Stimulated activated CD4-positive, alpha-beta T cell treated with anti-CD3 and anti-CD28 coated beads, Interleukin-15, amount 100 ng/mL, for 48 hours (primary cell): ENCODE results near the gene RRP12.
"Not testable (repeated sequence)": the region's sequence is repeated elsewhere in the genome, so short reads cannot be mapped to it uniquely, and the experiment has no call there.

ENCODE experiments used
- DNase-seq, 2 donors: peaks; one replicate each; pipeline ENCODE4 v3.0.0-alpha.2; 2020; ENCODE audit warnings: low read depth in 2 of 2

The RRP12 gene

DNA sequence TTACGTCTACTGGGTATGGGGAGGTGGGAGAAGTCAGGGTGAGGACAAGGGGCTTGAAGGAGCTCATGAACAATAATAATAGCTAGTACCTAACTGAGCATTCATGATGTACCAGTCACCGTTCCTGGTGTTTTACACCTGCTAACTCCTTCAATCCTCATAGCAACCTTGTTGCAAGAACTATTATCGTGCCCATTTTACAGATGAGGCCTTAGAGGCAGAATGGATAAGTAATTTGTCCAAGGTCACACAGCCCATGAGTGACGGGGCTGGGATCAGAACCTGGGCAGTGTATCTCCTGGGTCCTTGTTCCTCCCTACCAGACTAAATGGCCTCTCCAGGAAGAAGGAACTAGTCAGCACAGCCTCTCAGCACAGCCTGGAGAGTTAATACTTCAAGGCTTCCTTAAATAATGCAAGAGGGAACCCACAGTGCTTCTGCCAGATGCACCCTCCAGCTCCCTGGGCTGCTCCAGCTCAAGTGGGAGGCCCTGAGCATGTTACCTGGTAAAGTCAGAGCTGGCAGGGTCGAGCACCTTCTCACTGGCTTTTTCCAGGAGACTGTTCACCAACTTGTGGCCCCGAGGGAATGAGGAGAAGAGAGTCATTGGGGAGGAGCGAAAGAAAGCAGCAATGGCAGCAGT, 28.8 kb downstream of the RRP12 start:
- DNase-seq: no peak

DNA sequence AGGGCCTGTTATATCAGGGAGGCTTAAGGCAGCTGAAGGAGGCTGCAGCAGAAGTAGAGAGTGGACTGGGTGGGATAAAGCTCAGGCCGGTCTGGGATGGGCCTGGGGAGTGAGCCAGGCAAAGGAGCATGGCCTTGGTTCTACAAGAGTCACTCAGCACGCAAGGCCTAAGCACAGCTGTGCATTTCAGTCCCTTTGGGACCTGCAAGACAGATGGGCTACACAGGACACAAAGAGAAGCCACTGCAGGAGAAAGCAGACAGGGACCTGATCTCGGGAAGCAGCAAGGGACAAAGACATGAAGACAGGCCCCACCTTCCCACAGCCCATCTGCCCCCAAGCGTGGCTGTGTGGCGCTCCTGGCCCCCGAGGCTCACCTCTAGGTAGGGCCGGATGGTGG, 29.4 kb downstream of the RRP12 start:
- DNase-seq: no peak

DNA sequence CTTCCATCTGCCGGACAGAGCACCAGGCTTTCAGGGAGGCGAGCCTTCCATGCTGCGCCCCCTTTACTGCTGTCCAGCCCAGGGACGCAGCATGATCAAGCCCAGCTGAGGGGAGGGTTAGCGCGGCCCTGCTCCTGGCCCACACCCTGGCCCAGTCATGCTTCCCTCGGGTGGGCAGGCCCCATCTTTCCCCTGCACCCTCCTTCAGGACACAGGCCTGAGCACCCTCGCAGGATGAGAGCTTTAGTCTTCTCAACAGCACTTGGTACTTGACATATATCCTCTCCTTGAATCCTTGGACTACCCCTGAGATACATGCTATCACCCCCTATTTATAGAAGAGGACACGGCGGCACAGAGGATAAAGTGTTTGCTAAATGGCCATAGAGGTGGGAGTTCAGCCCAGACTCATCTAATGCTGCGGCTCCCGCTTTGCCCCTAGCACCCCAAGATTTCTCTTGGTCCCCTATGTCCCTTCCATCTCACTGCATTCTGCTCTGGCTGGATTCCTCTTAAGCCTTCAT, 34.0 kb downstream of the RRP12 start:
- no peak for DNase-seq

DNA sequence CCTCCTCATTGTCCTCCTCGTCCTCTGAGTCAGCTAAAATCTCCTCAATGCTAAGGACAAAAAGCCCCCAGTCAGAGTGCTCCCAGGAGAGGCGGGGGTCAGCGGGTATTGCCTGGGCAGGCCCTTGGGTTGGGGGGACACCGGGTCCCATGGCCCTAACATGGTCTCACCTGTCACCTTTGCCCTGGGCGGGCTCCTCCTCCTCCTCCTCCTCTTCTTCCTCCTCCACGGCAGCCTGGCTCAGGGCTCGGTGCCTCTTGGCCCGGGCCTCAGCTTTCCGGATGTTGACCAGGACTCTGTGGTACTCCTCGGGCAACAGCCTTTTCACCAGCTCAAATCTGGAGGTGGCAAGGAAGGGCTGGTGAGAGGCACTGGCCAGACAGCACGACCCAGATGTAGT, 34.6 kb downstream of the RRP12 start:
- no peak for DNase-seq

DNA sequence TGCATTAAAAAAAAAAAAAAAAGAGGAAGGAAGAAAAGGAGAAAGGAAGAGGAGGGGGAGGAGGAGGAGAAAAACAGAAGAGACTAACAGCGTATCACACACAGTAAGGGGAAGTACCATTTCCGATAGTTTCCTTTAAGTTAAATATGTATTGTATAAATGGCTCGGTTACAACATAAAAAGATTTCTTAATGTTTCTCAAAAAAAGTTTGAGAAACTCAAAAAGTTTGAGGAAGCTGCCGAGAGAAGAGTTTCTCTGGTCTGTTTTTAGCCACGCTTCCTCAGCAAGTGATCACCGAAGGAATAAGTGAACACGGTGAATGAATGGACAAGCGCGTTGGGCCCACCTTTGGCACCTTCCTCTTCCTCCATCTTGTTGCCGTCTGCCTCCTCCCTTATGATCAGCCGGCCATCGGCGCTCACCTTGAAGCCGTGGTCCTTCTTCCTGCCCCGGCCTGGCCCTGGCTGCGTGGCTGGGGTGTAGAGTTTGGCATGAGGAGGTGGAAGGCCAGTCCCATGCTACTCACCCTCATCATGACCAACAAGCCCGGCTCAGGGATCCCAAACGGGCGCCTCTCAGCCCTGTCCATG, 35.3 kb downstream of the RRP12 start:
- no peak for DNase-seq

DNA sequence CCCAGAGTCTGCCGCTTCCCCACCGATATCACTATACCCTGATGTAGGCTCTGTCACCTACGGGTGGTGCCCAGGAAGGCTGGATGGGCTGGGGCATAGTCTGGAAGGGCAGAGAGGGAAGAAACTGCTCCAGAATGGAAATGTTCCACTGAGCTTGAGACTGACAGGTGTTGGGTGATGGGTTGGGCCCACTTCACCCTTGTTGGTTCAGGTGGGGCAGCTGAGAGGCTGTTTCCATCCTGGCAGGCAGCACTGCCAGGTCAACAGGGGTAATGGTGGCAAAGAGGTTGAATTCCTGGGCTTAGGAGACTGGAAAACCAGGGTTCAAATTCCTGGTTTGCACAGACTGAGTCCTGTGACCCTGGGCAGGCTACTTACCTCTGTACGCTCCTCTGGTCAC, 38.1 kb downstream of the RRP12 start:
- no peak for DNase-seq

DNA sequence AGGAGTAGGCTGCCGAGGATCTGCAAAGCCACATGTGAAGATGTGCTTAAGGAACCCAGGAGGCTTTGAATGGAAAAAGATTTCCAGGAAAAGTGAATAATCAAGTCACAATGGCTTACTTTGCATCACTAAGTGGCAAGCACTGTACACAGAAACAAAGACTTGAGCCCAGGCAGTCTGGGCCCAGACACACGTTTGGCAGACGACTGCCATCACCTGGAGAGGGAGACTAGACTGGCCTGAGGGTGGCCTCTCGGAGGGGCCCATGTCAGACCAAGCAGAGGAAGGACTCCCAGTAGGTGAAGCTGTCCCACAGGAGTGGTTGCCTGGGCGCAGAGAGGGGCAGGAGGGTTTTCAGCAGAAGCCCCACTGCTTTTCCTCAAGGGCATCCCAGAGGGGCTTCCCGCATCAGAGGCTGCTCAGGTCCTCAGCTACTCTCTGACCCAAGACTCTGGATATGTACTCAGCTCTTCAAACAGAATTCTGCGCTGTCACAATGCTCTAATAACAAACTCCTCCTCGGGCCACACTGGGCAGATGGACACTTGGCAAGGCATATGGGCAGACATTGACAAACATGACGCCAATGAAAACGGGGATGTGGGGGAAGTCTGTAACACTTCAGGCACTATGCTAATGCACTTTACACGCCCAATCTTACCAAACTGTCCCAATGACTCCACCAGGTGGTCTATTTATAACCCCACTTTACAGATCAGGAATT, 38.7 kb downstream of the RRP12 start:
- no peak for DNase-seq

DNA sequence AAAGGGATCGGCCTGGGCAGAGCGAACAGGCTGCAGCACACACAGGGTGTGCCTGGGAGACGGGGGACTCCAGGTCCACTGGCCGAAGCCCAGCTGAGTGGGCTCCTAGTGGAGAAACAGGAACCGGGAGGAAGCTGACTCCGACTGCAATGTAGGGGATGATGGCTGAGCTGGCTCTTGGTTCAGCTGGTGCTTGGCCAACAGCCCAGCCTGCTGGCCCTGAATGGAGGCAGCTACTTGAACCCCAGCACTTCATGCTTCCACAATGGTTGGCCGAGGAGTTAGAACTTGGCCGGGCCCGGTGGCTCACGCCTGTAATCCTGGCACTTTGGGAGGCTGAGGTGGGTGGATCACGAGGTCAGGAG, 39.6 kb downstream of the RRP12 start:
- no peak for DNase-seq

DNA sequence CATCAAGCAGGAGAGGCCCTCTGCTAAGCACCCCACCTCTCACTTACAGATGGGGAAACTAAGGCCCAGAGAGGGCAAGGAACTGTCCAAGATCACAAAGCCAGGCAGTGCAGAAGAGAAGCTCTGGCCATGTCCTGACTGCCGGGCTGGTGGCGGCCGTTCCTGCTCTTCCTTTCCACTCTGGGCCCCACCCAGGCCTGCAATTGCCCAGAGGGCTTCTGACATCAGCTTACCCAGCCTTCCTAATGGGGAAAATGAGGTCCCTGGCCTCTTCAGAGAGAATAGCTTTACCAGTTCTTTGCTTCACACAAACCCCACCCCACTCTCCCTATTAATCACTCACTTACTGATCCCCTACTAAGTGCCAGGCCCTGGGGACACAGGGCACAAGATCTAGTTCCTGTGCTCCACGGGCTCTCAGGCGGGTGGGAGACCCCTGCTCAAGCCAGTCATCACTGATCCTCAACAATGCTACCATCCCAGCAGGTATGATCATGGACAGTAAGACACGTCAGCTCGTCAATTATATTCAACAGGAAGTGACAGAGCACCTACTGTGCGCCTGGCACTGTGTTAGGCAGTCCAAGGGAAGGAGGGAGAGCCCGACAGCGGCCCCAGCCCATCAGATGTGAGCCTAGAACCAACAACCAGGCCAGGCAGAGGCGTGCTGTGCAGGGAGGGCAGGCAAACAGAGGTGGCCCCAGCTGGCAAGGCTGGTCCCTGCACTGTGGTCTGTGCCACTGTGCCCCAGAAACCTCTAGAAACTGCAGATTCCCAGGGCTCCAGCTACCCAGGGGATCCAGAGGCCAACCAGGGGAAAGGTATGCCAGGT, 40.2 kb downstream of the RRP12 start:
- no peak for DNase-seq

DNA sequence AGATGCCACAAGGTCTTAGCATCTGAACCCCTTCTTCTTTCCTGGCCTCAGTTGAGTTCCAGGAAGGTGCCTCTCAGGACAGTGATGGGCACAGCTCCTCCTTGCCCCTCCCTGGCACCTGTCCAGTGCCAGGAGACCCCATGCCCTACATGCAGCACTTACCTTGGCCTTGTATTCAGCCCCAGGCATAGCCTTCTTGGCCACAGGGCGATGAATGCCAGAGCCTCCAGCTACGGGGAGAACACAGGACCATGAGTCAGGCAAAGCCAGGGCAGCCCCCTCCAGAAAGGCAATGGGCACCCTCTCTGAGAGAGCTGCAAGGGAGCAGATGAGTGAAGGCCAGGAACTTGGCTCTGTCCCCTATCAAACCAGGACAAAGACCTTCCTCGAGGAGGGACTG, 42.4 kb downstream of the RRP12 start:
- no peak for DNase-seq

DNA sequence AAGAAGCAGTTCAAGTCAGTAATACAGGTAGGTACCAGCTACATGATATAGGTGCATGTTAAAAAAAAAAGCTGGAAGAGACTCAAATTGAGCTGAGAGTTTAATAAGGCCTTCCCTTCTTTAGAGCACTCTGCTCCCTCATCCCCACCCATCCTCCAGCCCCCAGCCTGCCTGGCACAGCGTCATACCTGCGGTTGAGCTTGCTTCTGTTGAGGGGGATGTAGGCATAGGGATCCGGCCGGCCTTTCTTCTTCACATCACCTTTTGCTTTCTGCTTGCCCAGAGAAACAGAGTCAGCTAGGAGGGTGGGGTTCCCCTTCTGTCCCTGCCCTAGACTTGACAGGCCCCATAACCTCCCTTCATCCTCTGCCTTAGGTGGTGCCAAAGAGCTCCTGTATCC, 42.8 kb downstream of the RRP12 start:
- no peak for DNase-seq

DNA sequence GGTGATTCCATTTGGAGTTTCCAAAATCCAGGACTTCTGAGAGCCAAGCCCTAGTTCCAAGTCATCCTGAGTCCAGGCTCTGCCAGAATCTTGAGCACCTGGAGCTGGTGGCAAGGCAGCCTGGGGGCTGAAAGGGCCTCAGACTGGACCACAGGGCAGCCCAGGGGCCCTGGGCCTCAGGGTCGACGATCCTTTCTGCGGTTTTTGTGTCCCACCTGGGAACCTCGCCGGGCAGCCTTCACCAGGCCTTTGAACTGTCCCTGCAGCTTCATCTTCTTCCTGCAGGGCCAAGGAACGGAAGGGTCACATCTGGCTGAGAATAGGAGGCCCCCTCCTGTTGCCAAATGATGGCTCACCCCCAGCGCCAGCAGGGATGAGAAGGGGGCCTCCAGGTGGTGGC, 44.2 kb downstream of the RRP12 start:
- no peak for DNase-seq

DNA sequence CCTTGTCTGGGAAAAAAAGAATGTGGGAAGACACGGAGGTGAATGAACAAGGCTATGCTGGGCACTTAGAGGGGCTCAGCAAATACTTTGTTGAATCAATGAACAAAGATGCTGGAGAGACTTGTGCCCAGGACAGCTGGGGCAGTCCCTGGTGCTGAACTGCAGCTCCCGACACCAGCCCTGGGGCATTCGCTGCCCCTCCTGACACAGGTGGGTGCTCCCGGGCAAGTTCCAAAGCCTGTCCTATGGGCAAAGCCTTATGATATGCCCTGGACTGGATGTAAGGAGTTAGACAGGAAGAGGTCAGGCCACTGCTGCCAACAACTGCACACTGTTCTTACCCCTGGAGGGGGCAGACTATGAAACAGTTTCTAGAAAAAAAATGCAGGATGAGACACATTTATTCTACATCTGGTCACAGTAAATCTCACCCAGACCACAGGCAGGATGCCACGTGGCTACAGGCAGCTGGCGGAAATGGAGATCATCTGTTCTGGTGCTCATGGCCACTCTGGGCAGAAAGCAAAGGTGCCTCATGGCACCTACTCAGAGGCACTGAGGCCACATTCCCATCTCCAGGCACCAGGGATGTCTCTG, 44.7 kb downstream of the RRP12 start:
- no peak for DNase-seq

DNA sequence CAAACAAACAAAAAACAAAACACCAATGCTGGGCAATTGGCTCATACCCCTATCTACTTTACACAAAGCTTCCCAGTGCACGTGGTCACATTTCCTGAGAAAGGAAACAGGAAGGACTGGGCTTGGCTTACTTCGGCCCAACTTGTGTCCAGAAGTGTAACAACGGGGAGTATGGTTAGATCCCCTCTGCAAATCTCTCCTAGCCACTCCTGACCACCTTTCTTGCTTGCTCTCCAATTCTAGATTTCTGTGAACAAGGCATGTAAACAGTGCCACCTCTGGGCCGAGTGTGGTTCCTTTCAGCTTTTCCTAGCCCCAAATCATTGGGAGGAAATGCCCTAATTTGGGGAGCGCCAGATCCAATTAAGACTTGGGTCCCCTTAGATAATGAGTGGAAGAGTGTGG, 45.6 kb downstream of the RRP12 start:
- DNase-seq: no peak

DNA sequence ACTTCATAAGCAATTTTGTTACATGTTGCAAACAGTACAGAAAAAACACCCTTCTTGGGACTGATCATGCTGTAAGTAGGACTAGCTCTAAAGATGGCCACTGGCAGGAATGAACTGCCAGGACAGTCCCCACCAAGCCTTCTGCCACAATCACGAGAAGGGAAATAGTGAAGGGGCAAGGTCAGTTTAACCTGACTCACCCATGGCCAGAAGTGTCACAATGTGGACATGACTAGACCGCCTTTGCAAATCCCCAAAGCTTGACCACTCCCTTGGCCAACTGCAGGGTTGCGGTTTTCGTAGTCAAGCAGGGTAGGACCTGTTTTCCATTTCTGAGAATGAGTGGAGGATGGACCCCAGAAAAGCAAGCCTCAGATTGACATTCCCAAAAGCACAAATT, 47.2 kb downstream of the RRP12 start:
- DNase-seq: no peak

DNA sequence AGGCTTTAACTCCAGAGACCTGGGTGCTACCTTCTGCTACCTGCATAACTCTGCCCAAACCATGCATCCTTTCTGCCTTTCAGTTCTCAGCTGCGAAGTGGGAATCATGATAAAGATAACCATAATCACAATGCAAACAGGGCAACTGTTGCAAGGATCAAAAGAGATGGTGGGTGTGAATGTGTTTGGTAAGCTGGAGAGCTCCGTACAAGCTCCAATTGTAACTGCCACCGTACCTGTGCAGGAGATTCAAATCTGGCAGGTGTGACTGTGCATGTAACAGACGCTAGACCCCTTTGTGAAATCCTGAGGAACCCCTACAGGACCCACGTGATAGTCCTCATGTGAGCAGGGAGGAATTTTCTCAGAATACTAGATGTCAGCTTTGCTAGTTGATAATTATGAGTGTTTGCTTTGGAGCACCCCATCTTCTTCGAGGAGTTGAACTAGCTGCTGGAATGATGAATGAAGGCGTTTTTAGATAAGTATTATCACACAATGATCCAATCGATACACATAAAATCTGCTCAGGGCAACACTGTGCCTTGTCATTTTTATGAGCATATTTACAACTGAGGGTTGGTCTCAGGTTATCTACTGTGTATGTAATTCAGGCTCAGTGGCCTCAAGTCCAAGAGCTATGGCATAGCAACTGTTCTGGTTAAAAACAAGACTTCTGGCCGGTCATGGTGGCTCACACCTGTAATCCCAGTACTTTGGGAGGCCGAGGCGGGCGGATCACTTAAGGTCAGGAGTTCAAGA, 51.2 kb downstream of the RRP12 start:
- DNase-seq: no peak

DNA sequence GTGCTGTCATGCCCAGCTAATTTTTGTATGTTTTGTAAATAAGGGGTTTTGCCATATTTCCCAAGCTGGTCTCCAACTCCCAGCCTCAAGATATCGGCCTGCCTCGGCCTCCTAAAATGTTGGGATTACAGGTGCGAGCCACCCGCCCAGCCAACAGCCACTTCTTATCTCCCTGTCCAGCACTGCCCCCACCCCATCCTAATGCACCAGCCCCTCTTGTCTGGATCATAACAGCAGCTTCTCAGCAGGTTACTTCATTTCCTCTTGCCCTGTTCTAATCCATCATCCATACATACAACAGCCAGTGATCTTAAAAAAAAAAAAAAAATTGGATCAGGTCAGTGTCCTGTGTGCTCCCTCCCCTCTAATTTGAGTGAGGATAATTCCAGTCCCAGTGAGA, 53.8 kb downstream of the RRP12 start:
- no peak for DNase-seq

DNA sequence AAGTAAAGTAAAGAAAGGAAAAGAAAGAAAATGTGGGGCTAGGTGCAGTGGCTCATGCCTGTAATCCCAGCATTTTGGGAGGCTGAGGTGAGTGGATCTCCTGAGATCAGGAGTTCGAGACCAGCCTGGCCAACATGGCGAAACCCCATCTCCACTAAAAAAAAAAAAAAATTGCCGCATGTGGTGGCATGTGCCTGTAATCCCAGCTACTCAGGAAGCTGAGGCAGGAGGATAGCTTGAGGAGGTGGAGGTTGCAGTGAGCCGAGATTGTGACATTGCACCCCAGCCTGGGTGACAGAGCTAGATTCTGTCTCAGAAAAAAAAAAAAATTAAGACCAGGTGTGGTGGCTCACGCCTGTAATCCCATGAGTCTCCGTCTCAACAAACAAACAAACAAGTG, 57.5 kb downstream of the RRP12 start:
- not testable (repeated sequence) for DNase-seq

DNA sequence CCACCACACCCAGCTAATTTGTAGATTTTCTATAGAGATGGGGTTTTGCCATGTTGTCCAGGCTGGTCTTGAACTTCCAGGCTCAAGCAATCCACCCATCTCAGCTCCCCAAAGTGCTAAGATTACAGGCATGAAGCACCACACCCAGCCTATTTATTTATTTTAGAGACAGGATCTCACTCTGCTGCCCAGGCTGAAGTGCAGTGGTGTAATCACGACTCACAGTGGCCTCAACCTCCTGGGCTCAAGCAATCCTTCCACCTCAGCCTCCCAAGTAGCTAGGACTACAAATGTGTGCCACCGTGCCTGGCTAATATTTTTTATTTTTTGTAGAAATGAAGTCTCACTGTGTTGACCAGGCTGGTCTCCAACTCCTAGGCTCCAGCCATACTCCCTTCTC, 59.7 kb downstream of the RRP12 start:
- no peak for DNase-seq

DNA sequence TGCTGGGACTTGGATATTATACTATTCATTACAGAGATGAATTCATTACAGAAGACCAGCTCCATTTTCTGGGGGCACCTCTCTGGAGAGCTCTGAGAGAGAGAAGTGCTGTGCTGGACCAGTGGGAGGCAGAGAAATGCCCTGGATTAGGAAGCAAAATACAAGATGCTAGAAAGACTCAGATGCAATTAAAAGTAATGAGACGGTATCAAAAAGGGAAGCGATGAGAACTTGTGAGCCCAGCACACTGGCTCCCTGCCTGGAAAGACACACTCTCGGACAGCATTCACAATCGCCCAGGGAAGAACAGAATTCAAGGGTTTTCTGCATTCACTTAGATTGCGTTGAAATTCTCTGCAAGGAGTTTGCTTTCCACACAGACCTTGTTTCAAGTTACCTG, 63.1 kb downstream of the RRP12 start:
- no peak for DNase-seq
